Uterus (tissue), 2 donors: ENCODE results near the gene MSL2.

ENCODE experiments used
- CTCF ChIP-seq, 4 experiments: fragments of 200-600 bp in 2 of 4; fragments of 450-650 bp in 2 of 4; sonication (generic) in 2 of 4; IDR thresholded peaks; one replicate each; pipeline ENCODE4 v1.5.1; 2016 to 2019; ENCODE audit warnings: antibody characterized with exemption in 4 of 4, mild to moderate bottlenecking in 2 of 4, moderate library complexity in 1 of 4
- POLR2A ChIP-seq, 2 donors: fragments of 450-650 bp; IDR thresholded peaks; one replicate each; pipeline ENCODE4 v1.6.1; 2016; ENCODE audit warnings: antibody characterized with exemption in 2 of 2, mild to moderate bottlenecking in 1 of 2, moderate library complexity in 1 of 2

- TF ChIP-seq POLR2A (IDR thresholded peaks at IDR 0.05) (no peak), CTCF (IDR thresholded peaks at IDR 0.05) (no peak)
Measured at GRCh38 chr3:136142592-136142991, 53.5 kb downstream of the MSL2 start.
